ENCODE results near the gene SLC26A6.

SLC26A6 gene

DNA sequence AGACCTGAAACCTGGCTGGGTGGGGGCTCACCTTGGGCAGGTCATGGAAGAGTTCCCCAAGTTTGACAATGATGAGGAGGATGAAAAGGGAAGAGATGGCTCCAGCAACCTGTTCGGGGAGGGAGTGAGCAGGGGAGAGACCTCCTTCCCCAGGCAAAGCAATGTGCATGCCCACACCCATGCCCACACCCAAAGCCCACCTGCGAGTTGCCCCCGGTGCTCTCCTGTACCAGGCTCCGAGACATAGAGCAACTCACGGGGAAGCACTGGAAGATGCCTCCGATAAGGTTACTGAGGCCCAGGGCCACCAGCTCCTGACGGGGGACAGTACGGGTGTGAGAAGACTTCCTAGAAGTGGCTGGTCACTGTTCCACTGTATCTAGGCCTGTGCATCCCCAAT is 4.9 kb downstream of the SLC26A6 start:
- POLR2A ChIA-PET, result no interaction called here
- TF ChIP-seq, protein P1, sequence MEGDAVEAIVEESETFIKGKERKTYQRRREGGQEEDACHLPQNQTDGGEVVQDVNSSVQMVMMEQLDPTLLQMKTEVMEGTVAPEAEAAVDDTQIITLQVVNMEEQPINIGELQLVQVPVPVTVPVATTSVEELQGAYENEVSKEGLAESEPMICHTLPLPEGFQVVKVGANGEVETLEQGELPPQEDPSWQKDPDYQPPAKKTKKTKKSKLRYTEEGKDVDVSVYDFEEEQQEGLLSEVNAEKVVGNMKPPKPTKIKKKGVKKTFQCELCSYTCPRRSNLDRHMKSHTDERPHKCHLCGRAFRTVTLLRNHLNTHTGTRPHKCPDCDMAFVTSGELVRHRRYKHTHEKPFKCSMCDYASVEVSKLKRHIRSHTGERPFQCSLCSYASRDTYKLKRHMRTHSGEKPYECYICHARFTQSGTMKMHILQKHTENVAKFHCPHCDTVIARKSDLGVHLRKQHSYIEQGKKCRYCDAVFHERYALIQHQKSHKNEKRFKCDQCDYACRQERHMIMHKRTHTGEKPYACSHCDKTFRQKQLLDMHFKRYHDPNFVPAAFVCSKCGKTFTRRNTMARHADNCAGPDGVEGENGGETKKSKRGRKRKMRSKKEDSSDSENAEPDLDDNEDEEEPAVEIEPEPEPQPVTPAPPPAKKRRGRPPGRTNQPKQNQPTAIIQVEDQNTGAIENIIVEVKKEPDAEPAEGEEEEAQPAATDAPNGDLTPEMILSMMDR (IDR thresholded peaks at IDR 0.05; ENCODE audit: control extremely low read depth, extremely low read depth, low read depth, missing control alignments), result no peak
- CTCF ChIA-PET, result no interaction called here
- no peak for DNase-seq (ENCODE audit: extremely low spot score)

DNA sequence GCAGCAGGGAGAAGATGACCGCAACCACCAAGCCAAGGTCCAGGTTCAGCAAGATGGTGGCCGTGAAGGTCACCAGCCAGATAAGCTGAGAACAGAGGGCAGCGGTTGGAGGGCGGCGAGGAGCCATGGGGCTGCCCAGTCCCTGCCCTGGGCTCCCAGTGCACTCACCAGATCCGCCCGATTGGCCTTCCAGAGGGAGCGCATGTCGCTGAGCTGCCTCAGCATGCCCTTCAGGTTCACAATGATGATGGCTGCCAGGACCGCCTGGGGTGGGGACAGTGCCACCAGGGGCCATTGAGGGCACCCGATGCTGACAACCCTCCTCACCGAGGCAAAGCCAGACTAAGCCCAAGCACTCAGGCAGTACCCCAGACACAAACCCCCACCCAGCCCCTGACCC is 5.4 kb downstream of the SLC26A6 start:
- ChIA-PET CTCF (no interaction called here), POLR2A (no interaction called here)
- DNase-seq (ENCODE audit: extremely low spot score), result no peak
- TF ChIP-seq, protein P1 (IDR thresholded peaks at IDR 0.05; ENCODE audit: control extremely low read depth, extremely low read depth, low read depth, missing control alignments), result no peak

DNA sequence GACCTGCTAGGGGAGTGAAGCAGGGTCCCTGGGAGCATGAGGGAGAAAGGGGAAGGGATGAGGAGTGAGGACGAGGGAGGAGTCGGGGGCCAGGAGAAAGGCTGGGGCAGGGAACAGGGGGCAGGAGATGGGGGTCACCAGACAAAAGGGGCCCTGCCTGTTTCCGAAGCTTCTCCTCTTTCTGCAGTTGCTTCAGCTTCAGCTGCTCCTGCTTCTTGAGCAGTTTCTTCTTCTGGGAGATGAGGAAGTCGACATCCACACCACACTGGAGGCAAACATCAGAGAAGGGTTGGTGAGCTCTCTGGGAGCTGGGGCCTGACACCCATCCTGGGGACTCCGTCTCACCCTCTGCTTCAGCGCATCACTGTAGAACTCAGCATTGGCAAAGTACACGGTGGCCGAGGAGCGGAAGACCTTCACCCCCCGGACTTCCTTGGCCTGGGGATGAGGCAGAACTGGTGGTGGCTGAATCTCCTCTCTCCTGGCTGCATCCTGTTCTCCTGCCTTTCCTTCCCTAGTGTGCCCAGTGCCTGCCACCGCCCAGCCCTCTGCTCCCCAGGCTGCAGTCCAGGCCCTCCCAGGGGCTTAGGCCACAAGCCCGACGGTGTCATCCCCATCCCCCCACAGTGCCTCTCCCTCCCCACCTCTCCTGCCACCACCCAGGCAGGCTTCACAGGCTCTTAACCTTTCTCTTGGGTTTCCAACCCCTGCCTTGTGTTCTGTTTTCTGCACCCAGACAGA is 6.8 kb downstream of the SLC26A6 start:
- POLR2A ChIA-PET, result no interaction called here
- TF ChIP-seq, protein P1 (IDR thresholded peaks at IDR 0.05; ENCODE audit: control extremely low read depth, extremely low read depth, low read depth, missing control alignments), result no peak
- CTCF ChIA-PET, result interaction anchor here (1.0 kb wide), 1 partner anchor 15 kb away, joined by 3 read pairs; no protein-coding TSS in a partner anchor

DNA sequence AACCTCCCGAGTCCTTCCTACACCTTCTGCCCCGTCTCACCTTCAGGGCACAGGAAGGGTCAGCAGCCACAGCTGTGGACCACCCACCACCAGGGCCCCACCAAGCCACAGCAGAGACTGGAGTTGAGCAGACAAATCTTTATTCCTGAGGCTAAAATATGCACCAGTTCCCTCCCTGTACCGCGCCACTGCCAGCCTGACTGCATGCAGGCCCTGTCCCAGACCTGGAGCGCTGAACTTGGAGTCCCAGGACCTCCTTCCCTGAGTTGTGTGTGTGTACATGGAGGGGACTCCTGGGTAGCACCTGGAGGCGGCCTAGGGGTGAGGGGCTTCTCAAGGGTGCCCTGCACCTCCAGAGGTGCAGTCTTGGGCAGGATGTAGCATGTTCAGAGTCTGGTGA is 9.7 kb downstream of the SLC26A6 start:
- ChIA-PET CTCF (interaction anchor here (1.2 to 4.4 kb wide), 3 partner anchors 10 to 61 kb away, joined by 4 to 35 read pairs (median 4); partner anchors contain the start of genes NCKIPSD and SLC26A6), POLR2A (no interaction called here)
- no peak for DNase-seq (ENCODE audit: extremely low spot score)
- TF ChIP-seq, protein P1 (IDR thresholded peaks at IDR 0.05; ENCODE audit: control extremely low read depth, extremely low read depth, low read depth, missing control alignments), result no peak

More for the DNA sequence above, 6.8 kb downstream of the SLC26A6 start:
- DNase-seq (ENCODE audit: extremely low spot score), result no peak

DNA sequence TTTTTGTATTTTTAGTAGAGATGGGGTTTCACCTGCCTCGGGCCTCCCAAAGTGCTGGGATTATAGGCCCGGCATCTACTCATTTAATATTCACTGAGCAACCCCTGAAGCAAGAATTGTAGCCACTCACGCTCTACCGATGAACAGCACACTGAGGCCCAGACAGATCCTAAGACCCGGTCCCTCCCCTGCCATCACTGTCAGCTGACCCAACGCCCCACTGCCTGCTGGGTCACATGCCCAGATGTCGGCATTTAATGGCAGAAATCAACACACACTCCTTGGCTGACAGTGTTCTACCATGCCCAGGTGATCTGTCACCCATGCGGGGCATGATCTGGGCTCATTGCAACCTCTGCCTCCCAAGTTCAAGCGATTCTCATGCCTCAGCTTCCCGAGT is 10.5 kb downstream of the SLC26A6 start:
- ChIA-PET POLR2A (no interaction called here), CTCF (interaction anchor here (1.0 to 4.4 kb wide), 4 partner anchors 10 to 61 kb away, joined by 3 to 35 read pairs (median 8); partner anchors contain the start of genes NCKIPSD, SLC26A6 and UQCRC1)
- TF ChIP-seq, protein P1 (IDR thresholded peaks at IDR 0.05; ENCODE audit: control extremely low read depth, extremely low read depth, low read depth, missing control alignments), result no peak
- no peak for DNase-seq (ENCODE audit: extremely low spot score)

DNA sequence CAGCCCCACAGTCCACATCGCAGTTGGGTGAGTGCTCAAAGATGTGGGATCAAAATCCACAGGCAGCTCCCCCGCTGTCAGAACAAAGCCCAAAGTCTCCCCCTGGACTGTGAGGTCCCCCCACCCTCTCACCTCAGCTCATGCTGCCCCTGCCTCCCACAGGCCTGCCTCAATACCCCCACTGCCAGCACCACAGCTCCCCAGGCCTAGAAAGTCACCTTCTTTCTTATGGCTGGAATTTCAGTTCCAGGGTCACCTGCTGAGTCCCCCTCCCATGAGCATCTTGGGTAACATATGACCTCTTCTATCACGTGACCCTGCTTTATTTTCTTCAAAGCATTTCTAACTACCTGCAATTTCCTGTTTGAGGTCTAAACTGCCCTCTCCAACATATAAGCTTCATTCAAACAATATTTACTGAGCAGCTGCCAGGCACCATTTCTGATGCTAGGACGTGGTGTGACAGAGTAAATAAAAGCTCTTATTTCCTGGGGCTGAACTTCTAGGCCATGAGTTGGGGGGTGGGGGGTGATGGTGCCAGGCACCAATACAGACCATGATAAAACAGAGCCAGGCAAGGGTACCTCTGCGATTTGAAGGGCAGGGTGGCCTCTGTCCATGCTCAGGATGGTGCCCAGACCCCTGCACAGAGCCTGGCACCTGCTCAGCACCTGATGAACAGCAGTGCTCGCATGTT is 11.3 kb downstream of the SLC26A6 start:
- POLR2A ChIA-PET, result interaction anchor here (1.2 kb wide), 1 partner anchor 12 kb away, joined by 4 read pairs; the partner anchor contains the start of gene SLC26A6
- TF ChIP-seq, protein P1 (IDR thresholded peaks at IDR 0.05; ENCODE audit: control extremely low read depth, extremely low read depth, low read depth, missing control alignments), result no peak
- no peak for DNase-seq (ENCODE audit: extremely low spot score)
- CTCF ChIA-PET, result interaction anchor here (0.9 to 4.4 kb wide), 6 partner anchors 11 to 223 kb away, joined by 3 to 35 read pairs (median 4); partner anchors contain the start of genes PFKFB4, SLC26A6 and UQCRC1
